Keratinocyte (primary cell): ENCODE results near the gene ITGA6.

ENCODE experiments used
- CTCF ChIP-seq, 3 experiments: IDR thresholded peaks in 1 of 3; conservative IDR thresholded peaks in 1 of 3; optimal IDR thresholded peaks in 1 of 3; 2 replicates in 2 of 3; 3 replicates in 1 of 3; pipeline versions ENCODE3 to v1.5.1; 2011; ENCODE audit warnings: low read length in 3 of 3, mild to moderate bottlenecking in 3 of 3, moderate library complexity in 2 of 3, control low read depth in 1 of 3, inconsistent platforms in 1 of 3; ENCODE audit not compliant: insufficient read depth in 2 of 3; ENCODE audit errors: extremely low read depth in 1 of 3
- EZH2 ChIP-seq: IDR thresholded peaks from one replicate; pipeline ENCODE4 v1.6.1; 2012; ENCODE audit warnings: inconsistent platforms, mild to moderate bottlenecking, low read length, moderate library complexity

GRCh38 chr2:172415157-172415864, 12.1 kb upstream of the ITGA6 start:
- TF ChIP-seq CTCF (optimal IDR thresholded peaks at IDR 0.05 in 1 of 3, IDR thresholded peaks at IDR 0.05 in 1 of 3, conservative IDR thresholded peaks at IDR 0.05 in 1 of 3; ENCODE audit: extremely low read depth in 1 of 3, insufficient read depth in 2 of 3, low read length in 3 of 3), result no peak
- no peak for TF ChIP-seq EZH2
